ENCODE measurements around the gene TMEM175. TPM values are rescaled to one million over a fixed set of nuclear protein-coding genes. Genes with fewer than 3 reads are reported as not detected.
A peak's percentile ranks its signal among the peaks of the same experiment; 100 is the strongest.

The TMEM175 gene
- total RNA-seq, 4 donors from 2014 or later = 33.3 to 61.2 (median 39.0) TPM

- Histone ChIP-seq H3K9me3 (no peaks in the 10 kb centered on the region), H3K4me1 (peaks cover 0 to 19% (median 9%) of the 10 kb centered on the region in 4 donors), H3K27me3 (no peaks in the 10 kb centered on the region), H3K36me3 (peaks cover 0 to 16% (median 0%) of the 10 kb centered on the region in 3 donors), H3K4me3 (no peak overlapping the region), H3K27ac (no peak overlapping the region)
- WGBS, 2 donors = 87 to 90% methylated on average over 16 to 17 of the region's 17 CpGs
- no peak for DNase-seq (ENCODE audit: low spot score in 2 of 2)
- no peak for TF ChIP-seq POLR2A (IDR thresholded peaks at IDR 0.05)
- TF ChIP-seq EP300 (IDR thresholded peaks at IDR 0.05) = no peak
- TF ChIP-seq, protein P1, sequence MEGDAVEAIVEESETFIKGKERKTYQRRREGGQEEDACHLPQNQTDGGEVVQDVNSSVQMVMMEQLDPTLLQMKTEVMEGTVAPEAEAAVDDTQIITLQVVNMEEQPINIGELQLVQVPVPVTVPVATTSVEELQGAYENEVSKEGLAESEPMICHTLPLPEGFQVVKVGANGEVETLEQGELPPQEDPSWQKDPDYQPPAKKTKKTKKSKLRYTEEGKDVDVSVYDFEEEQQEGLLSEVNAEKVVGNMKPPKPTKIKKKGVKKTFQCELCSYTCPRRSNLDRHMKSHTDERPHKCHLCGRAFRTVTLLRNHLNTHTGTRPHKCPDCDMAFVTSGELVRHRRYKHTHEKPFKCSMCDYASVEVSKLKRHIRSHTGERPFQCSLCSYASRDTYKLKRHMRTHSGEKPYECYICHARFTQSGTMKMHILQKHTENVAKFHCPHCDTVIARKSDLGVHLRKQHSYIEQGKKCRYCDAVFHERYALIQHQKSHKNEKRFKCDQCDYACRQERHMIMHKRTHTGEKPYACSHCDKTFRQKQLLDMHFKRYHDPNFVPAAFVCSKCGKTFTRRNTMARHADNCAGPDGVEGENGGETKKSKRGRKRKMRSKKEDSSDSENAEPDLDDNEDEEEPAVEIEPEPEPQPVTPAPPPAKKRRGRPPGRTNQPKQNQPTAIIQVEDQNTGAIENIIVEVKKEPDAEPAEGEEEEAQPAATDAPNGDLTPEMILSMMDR (IDR thresholded peaks at IDR 0.05) = no peak
Observed at GRCh38 chr4:982291-982690, 50.0 kb downstream of the TMEM175 start.

DNA sequence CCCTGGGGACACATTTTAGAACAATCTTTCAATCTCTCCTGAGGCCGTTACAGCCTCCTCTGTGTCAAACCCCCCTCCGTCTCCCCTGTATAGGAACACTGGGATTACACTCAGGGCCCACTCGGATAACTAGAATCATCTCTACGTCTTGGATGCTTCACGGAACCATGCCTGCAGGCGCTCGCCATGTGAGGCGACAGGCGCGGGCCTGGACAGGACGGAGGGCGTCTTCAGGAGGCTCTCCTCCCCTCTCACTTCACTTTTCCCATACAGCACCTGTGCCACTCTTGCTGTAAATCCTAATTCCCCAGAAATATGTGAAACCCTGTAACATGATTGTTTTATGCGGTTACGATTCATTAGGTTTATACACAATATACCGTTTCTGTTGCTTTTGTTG is 50.6 kb downstream of the TMEM175 start:
- H3K9me3 ChIP-seq = no peaks in the 10 kb centered on the region
- H3K4me1 ChIP-seq = peaks cover 0 to 25% (median 13%) of the 10 kb centered on the region in 4 donors
- DNase-seq (ENCODE audit: low spot score in 2 of 2) = no peak
- peaks cover 0 to 16% (median 0%) of the 10 kb centered on the region in 3 donors for H3K36me3 ChIP-seq
- TF ChIP-seq EP300 (IDR thresholded peaks at IDR 0.05) (no peak), POLR2A (IDR thresholded peaks at IDR 0.05) (no peak)
- TF ChIP-seq, protein P1 (IDR thresholded peaks at IDR 0.05) = no peak
- no peaks in the 10 kb centered on the region for H3K27me3 ChIP-seq
- H3K27ac ChIP-seq = no peak overlapping the region
- WGBS, 2 donors = 92 to 95% methylated on average over 15 of the region's 15 CpGs
- no peak overlapping the region for H3K4me3 ChIP-seq

DNA sequence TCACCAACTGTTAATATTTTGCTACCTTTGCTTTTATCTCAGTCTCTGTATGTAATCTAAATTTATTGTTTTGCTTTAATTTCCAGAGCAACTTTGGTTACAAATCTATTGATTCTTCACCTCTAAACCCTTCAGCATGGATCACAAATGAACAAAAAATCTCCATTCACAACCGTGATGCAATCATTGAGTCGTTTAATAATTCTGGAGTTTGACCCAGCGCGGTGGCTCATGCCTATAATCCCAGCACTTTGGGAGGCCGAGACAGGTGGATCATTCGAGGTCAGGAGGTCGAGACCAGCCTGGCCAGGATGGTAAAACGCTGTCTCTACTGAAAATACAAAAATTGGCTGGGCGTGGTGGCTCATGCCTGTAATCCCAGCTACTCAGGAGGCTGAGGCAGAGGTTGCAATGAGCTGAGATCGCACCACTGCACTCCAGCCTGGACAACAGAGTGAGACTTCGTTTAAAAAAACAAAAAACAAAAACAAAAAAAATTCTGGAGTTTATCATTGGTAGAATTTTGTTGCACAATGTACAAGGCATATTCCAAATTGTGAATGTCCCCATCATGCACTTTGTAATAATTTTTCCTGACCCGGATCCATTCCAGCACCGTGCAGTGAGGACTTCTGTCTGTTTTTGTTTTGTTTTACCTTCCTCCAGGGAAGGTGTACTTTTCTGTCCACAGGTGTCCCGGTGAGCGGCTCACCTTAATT is 52.2 kb downstream of the TMEM175 start:
- 79 to 81% methylated on average over 15 of the region's 15 CpGs for WGBS, 2 donors

GRCh38 chr4:985123-985830 is 53.0 kb downstream of the TMEM175 start:
- no peaks in the 10 kb centered on the region for H3K9me3 ChIP-seq
- H3K27me3 ChIP-seq = no peaks in the 10 kb centered on the region
- H3K4me3 ChIP-seq = peak overlapping the region in 3 of 4 donors; percentile 1 to 14 (median 14)
- DNase-seq (ENCODE audit: low spot score in 2 of 2) = peak in 1 of 2 donors; percentile 38
- TF ChIP-seq, protein P1 (IDR thresholded peaks at IDR 0.05) = no peak
- no peak for TF ChIP-seq POLR2A (IDR thresholded peaks at IDR 0.05)
- TF ChIP-seq EP300 (IDR thresholded peaks at IDR 0.05) = no peak
- 42 to 44% methylated on average over 23 of the region's 23 CpGs for WGBS, 2 donors
- H3K4me1 ChIP-seq = peaks cover 0 to 34% (median 15%) of the 10 kb centered on the region in 4 donors
- peak overlapping the region in 1 of 4 donors; percentile 46 for H3K27ac ChIP-seq
- H3K36me3 ChIP-seq = peaks cover 0 to 38% (median 0%) of the 10 kb centered on the region in 3 donors

More for the DNA sequence above, 52.2 kb downstream of the TMEM175 start:
- peaks cover 0 to 31% (median 0%) of the 10 kb centered on the region in 3 donors for H3K36me3 ChIP-seq
- TF ChIP-seq EP300 (IDR thresholded peaks at IDR 0.05) = no peak
- no peak for TF ChIP-seq POLR2A (IDR thresholded peaks at IDR 0.05)
- TF ChIP-seq, protein P1 (IDR thresholded peaks at IDR 0.05) = no peak
- no peak for DNase-seq (ENCODE audit: low spot score in 2 of 2)
- peak overlapping the region in 3 of 4 donors; percentile 1 to 14 (median 14) for H3K4me3 ChIP-seq
- H3K27me3 ChIP-seq = no peaks in the 10 kb centered on the region
- H3K27ac ChIP-seq = peak overlapping the region in 1 of 4 donors; percentile 46
- H3K9me3 ChIP-seq = no peaks in the 10 kb centered on the region
- H3K4me1 ChIP-seq = peaks cover 0 to 34% (median 15%) of the 10 kb centered on the region in 4 donors

Data from tibial nerve (tissue), 4 donors.